Fibroblast of skin of right biceps (primary cell): ENCODE measurements around the gene NCKAP5.
"Not testable (repeated sequence)": the region's sequence is repeated elsewhere in the genome, so short reads cannot be mapped to it uniquely, and the experiment has no call there.

Experiments used
- DNase-seq: peaks from one replicate; pipeline ENCODE4 v3.0.0-alpha.2; 2013

Gene NCKAP5

DNA sequence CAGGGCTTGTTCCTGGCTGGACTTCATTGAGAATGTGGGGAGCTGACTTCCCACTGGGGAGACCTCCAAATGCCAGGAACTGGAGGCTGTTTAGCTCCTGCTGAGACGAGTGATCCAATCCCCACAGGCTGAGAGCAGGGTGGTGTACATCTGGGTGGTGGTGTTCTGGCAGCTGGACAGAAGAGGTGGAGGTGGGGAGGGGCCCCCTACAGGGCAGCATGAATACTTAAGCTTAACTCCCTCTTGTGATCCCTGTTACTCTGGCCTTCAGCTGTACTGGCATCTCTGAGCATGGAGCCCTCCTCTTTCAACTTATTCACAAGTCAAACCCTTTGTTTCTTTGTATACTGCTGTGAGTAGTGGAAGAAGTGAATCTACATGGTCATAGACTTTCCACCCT lies 730.5 kb downstream of the NCKAP5 start:
- DNase-seq, result no peak

DNA sequence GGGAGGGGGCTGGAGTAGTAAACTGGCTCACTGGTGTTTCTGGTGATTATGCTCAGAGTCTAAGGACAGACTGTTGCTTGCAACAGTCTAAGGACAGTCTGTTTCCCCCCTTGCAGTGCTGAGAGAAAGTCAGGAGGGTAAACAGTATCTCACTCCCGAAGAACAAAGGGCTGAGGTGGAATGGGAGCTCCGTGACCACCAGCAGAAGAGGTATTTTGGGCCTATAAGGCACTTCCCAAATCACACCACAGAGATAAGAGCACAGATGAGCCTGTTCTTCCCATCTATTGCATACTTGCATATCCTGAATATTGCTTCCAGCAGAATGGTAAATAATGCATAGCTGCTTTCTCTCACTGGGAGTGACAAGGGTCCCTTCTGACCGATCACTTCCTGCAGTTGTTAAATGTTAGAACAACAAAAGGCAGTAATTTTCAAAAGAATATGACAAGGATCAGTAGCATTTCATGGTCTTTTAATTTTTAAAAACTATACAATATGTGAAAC lies 737.9 kb downstream of the NCKAP5 start:
- DNase-seq, result no peak

DNA sequence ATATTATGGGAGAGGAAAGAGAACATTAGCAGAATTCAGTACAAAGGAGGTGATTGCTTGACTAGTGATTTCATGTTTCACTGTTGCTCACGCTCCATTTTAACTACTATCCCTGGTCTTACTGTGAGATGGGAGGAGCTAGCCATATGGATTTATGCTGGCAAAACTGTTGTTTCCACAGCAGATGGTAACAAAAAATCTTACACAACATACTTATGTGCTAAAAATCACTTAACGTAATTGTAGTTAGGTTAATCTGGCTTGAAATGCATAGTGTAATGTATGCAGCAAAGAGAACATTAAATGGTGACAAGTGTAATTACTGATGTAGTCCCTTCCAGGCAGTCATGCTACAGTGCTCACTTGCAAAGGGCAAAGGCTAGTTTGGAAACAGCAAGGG lies 742.7 kb downstream of the NCKAP5 start:
- DNase-seq, result no peak

DNA sequence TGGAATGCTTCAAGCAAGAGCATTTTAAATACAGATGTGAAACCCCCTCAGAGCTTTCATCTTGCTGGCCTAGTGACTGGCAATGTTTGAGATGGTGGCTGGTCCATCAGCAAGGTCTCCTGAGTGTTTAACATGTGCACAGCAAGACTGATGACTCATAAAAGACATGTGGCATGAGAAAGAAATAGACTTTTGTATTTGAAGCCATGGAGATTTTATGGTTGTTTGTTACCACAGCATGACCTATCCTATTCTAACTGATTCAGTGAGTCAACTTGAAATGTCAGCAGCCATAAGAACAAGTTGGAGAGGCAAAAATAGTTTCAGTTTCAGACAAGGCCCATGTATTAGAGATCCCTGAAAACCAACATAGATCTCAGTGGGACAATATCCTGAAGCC lies 743.5 kb downstream of the NCKAP5 start:
- DNase-seq, result peak; percentile 52

DNA sequence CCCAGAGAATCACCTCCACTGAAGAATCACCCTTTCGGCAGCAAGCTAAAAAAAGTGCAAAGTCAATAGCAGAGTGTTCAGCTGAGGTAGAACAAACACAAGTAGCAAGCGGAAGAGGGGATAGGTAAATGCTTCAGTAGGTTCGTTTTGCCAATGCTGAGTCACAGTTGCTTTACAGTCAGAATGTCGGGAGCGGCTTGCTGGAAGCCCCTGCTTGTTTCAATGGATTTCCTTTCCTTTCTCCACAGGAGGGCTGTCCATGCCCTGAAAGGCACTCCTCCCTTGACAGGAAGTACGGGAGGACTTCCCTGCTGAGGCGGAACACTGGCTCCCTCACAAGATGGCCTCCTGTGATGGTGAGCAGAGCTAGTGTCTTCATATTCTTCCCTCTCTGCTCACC lies 752.0 kb downstream of the NCKAP5 start:
- no peak for DNase-seq

DNA sequence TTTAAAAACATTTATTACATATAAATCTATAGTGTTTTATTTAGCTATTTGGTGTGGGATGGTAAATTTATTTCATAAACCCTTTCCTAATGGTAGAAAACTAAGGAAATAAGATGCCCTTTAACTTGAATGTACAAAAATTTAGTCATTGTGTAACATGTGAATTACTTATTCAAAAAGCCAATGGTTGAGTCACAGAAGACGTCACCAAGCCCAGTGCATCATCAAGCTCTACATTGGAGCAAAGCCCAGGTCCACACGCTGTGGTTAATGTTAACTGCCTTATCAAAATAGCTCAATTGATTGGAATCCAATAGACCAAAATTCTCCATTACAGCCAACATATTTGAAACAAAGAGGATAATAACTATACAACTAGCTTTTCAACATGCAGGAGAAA lies 752.7 kb downstream of the NCKAP5 start:
- DNase-seq, result peak; percentile 92

DNA sequence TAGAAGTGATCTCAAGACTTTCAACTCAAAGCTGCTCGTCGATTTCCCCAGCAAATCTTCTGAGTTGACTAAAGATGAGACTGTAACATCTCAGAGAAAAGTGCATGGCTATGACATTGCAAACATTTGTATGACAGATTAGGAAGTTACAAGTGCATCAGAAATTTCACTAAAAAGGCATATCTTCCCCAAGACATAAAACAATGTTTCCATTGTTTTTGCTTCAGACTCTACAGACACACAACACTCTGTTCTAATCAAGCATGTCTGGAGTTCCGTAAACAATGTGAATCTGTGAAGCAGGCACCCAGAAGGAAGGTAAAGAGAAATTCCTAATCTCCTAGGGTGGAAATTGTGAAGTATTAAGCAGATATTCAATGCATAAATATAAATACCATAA lies 753.6 kb downstream of the NCKAP5 start:
- DNase-seq, result no peak

DNA sequence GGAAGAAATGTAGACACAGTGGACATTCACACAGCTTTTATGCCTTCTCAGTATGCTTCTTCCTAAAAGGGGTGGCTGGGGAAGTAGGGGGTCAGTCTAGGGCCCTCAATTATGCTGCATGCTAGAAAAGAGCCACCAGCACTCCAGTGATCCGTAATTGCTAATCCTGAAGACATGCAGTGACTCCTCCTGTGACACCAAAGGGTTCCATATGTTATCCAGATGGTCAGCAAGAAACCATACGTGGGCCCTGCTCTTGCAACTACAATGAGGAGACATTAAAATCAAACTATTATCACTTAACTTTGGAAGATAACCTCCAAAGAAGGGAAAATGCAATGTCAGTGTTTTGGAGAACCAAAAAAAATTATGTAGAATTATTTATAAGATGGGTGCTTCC lies 754.8 kb downstream of the NCKAP5 start:
- DNase-seq, result no peak

DNA sequence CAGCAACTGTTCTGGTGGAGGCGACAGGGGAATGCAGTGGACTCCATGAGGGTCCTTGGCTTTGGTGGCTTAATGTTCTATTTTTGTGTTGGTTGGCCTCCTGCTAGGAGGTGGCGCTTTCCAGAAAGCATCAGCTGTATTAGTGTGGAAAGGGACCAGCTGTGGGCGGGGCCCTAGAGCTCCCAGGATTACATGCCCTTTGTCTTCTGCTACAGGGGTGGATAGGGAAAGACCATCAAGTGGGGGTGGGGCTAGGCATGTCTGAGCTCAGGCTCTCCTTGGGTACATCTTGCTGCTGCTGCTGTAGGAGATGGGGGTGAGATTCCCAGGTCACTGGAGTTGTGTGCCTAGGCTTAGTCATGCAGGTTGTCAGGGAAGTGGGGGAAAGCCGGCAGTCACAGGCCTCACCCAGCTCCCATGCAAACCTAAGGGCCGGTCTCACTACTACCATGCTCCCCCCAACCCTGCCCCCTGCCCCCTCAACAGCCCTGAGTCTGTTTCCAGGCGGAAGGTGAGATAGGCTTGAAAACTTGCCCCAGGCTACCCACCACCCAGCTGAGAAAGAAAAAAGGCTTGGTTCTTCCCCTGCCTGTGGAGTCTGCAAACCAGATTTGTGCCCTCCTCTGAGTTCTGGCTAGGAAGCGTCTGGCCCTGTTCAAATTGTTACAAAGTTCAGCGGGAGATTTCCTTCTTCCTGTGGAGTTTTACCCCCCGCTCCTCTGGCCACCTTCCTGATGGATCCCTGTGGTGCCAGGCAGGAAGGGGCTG lies 756.9 kb downstream of the NCKAP5 start:
- no peak for DNase-seq

DNA sequence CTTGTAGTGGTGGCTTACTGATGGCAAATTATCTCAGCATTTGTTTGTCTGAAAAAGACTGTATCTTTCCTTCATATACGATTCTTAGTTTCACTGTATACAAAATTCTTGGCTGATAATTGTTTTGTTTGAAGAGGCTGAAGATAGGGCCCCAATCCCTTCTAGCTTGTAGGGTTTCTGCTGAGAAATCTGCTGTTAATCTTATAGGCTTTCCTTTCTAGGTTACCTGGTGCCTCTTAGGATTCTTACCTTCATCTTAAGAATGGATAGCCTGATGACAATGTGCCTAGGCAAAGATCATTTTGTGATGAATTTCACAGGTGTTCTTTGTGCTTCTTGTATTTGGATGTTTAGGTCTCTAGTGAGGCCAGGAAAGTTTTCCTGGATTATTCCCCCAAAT lies 758.3 kb downstream of the NCKAP5 start:
- DNase-seq, result not testable (repeated sequence)

DNA sequence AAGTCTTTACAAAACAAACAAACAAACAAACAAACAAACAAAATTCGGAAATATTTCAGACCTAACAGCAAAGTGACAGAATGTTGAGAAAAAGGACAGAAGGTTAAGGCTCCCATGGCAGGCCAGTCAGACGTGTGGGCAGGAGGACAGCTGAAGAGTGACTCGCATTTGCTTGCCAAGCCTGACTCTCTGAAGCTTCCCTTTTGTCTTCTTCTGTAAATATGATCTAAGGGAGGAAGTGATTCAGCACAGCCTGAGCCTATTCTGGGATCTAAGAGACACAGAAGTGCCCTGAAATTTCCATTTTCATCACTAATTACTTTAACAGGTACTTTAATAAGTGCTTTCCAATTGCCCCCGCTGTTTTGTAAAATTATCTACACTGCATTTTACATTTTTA lies 764.2 kb downstream of the NCKAP5 start:
- peak; percentile 72 for DNase-seq

DNA sequence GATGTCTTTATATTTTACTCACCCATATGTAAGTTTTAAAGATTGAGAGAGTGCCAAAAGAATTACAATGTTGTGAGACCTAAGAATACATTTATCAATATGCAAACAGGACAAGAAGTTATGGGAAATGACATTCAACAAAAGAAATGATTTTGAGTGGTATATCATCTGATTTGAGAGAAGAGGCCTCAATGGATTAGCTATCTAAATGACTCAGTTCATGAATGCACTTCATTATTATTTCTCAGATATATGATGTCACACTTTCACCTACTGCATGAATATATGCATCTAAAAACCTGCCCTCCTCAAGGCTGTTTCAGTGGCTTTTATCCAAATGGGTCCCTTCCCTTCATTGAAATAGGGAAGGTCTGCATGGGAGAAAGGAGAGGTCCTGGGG lies 769.9 kb downstream of the NCKAP5 start:
- DNase-seq, result no peak

DNA sequence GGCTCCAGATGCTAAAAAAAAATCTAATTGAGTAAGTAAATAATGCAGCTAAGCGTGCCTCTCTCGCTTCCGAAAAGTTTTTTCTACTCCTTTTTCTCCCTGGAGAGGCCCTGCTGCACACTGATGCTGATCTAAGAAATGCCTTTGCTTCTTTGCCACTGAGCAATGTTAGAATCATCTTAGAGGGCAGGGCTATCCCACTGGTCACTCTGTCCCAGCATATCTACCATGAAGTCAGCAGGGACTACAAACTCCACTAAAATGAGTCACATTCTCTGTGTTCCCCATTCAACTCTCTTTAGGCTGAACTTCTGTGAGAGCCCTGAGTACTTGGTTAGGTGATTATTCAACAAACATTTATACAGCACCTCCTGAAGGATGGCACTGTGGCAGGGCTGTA lies 770.7 kb downstream of the NCKAP5 start:
- DNase-seq, result peak; percentile 67

DNA sequence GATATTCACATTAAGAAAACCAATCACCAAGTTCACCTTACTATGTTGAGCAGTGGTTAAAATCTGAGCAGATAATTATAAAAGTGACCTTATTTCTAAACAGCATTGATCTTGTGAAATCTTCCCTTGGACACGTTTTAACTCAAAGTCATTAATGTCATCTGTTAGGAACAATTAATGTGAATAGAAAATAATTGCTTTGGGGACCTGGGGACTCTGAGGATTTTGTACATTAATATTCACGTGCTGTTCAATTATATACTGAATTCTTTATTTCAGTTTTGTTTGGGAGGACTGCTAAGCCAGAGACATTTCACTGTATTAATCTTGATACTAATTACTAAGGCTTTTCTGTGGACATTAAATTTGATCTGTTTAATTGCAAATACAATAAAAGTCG lies 771.2 kb downstream of the NCKAP5 start:
- no peak for DNase-seq

DNA sequence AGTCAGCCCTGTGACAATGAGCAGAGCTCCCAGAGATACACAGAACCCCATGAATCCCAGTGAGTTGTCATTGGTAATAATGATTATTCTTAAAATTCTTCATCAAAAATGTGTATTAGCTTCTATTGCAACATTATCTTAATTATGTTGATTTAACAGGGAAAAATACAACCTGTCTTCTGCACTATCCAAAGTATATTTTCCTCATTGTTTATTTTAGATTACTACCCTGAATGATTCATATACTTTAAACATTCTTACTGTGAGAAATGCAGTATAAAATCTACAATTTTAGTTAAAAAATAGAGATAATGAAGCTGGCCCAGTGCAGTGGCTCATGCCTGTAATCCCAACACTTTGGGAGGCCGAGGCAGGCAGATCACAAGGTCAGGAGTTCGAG lies 773.0 kb downstream of the NCKAP5 start:
- DNase-seq, result no peak

DNA sequence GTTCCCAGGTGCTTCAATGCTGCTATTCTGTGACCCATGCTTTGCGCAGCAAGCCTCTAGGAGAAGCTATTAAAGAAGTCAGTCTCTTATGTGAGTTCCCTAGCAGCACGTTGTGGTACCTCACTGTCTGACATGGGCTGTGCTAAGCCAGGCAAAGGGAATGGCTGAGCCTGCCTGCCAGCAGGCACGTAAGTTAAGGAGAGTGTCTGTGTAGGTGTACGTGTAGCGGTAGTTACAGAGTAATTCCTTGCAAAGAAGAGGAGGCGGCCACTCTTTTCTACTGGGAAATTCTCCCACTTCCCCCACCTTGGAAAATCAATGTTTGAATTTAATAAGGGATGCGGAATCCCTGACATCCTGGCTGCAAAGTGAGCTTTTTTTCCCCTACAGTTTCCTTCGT lies 774.7 kb downstream of the NCKAP5 start:
- no peak for DNase-seq

DNA sequence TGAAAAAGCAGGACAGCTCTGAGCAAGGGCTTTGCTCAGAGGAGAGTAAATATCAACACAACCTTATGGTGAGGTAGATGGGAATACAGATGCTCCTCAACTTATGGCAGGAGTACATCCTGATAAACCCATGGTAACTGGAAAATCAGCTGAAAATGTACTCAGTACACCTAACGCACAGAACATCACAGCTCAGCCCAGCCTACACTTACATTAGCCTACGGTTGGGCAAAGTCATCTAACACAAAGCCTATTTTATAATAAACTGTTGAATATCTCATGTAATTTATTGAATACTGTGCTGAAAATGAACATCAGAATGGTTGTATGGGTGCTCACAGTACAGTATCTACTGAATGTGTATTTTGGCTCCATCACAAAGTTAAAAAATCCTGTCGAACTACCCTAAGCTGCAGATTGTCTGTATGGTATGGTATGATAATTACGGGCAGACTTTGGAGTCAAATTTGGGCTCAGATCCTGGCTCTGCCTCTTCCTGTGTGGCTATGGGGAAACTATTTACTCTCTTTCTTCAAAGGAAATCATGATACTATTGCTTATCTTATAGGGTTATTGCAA lies 778.0 kb downstream of the NCKAP5 start:
- DNase-seq, result peak; percentile 45

DNA sequence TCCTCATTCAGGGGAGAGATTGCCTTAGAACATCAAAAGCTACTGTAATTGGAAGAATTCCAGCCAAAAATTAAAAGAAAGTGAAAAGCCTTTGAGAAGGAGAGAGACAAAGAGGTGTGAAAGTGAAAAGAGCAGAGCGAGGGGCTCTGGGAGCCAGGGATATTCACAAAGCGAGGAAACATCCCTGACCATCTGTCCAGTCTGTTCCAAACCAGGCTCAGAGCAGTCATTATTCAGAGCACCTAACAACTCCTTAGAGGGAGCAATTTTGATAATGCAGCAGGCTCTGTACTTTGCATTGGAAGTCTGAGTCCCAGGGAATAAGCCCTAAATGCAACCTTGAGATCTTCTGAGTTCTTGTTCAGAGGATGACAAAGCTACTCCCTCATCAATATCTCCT lies 779.2 kb downstream of the NCKAP5 start:
- DNase-seq, result no peak

DNA sequence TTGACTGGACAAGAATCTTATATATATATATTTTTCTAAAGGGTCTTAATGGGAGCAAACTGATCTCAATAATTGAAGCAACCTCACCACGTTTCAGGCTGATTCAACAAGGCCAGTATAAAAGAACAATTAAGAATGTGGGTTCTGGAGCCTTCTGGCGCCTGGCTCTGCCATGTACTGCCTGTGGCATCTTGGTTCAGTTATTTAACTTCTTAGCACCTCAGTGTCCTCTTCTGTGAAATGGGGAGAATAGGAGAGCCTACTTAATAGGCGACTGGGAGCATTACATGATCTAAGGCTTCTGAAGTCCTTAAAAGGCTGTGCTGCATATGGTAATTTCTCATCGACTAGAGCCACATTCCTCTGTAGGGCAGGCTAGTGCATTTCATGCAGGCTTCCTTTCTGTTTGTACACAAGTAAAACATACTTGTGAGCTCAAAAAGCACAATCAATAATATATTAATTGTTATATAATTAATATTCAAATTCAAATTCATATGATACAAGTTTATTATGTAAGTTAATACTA lies 779.9 kb downstream of the NCKAP5 start:
- no peak for DNase-seq

DNA sequence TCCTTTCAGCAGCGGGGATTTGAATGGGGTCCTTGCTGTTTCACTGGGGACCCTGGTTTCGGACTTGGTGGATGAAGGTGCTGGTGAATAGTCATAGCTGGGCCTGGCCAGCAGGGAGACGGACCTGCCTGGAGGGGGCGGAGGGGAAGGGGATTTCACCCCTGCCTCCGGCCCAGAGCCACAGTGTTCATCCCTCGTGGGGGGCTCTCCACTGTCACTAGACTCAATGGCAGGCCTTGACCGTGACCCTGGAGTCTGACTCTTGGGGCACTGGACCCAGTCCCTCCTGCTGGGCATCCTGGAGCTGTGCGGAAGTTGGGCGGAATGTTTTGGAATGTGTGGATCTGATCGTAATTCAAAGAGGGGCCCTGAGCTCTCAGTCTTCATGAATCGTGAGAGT lies 784.4 kb downstream of the NCKAP5 start:
- DNase-seq, result no peak

DNA sequence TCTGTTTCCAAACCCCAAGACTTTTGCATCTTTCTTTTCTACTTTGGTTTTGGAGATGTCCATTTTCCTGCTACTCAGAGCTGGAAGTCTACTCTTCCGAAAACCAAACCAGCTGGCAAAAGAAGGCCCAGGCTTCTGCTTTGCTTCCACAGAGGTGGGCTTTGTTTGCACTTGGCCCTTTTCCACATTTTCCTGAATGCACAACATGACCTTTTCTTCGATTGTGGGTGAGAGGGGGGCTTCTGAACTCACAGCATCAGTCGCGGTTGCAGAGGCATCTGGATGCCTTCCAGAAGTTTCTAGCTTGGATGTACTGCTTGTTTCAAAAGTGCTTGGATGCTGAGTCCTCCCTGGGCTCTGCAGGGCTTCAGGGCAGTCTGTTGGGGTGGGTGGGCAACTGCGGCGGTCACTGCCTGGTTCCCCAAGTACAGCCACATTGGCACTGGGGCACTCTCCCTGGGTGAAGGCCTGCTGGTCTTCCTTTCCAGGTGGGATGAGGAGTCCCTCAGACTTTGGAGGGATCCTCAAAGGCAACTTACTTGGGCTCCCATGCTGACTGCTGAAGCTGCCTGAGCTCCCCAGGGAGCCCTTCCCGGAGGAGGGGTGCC lies 786.0 kb downstream of the NCKAP5 start:
- no peak for DNase-seq

DNA sequence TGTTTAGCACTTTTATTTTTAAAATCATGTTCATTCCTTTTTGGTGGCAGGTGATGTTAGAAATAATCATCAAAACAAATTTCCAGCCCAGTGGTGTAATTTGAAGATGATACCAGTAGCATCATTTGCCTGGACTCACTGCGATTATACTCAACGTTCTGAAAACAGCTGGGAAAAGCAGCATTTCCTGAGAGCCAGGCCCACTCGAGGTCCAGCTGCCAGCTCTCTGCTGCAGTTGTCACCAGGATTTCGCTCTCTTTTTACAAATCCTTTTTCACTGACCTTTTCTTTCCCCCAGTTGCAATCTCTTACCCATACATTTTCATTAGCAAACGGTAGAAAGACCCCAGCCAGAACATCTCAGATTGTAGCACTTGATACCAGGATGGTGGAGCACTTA lies 787.6 kb downstream of the NCKAP5 start:
- no peak for DNase-seq

DNA sequence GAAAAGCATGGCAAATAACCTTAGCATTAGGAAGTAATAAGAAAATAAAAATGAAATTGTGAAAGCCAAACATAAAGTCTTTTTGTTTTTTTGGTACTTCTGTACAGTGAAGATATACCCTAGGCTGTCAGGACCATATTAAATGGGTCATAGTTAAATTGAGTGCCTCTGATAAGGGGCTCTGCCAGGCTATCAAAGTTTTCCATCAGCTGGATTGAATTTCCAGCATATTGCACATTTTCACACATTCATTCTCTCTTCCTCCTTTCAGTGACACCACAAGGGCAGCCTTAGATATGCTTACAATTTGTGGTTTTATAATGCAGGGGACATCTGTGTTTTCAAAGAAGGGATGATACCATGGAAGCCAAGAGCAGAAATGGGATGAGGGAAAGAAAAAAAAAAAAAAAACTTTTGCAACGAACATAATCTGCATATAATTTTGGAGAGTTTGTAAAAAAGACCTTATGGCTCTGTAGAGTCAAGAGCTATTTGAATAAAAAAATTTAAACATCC lies 789.0 kb downstream of the NCKAP5 start:
- no peak for DNase-seq

DNA sequence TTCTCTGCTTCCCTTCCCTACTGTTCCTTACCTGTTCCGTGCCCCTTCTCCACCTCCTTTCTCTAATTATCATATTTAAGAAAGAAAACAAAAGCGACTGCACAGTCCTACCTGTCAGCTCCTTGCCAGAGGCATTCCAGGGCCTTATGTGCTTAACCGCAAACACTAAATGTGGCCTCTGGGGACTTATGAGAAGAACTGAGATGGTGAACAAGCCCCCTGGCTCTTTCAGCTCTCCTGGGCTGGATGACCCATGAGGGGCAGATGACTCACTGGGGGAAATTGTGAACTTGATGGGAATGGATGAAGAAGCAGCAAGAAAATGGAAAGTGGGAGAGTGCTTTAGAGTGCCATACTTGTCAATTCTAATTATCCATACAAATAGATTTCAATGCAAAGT lies 792.0 kb downstream of the NCKAP5 start:
- DNase-seq, result peak; percentile 35
